ENCODE measurements around the gene TGM2.

The TGM2 gene

DNA sequence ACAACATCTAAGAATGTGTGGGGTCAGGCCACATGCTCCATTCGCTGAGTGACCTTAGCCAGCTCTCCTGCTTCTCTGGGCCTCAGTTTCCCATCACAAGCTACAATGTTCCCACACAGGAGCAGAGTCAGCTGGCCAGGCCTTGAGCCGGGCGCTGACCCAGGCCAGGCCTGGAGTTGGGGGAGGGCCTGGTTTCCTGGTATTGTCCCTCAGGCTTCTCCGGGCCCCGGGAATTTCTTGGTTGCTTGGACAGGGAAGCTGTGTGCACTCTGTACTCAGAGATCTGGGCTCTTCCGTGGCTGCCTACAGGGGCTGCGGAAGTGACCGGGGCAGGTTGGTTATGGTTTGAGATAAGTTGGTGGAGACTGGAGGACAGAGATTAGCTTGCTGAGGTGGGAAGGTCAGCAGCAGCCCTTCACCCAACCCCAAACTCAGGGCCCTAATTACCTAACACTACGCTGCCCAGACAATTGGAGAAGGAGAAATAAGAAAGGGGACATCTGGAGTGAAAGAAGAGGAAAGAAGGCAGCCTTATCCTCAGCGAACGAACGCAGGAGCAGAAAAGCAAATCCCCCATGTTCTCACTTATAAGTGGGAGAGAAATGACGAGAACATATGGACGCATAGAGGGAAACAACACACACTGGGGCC, 6.2 kb downstream of the TGM2 start:
- DNase-seq, result no peak

DNA sequence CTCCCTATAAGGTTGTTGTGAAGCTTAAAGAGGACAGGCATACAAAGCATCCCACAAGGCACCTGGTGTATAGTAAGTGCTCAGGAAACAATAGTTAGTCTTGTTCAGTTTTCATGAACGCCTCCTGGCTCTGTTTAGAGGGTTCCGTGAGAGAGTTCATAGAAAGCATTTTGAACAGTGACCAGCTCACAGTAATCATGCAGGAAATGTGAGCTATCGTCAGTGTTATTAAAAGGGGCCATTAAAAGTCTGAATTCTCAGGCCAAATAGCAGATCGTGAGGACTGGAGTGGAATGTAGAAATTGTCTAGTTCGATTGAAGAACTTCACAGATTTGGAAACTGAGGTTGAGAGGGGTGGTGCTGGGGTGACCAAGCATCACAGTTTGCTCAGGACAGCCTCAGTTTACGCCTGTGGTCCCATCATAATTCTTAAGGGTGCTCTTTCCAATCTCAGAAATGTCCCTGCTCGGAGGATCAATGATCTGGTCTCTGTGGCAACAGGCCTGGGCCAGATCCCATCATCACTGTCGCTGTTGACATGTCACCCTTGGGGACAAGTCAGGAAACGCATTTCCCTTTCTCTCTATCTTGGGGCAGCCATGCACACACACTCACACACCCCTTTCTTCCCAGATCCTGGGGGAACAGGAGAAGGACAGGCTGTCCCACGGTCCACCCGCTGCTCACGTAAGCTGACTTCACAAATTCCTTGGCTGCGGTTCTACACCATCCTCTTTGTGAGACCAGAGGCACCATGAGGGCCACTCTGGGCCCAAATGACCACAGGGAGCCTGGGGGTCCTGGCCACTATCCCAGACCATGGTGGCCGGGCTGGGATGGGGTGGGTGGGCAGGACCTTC, 7.2 kb downstream of the TGM2 start:
- no peak for DNase-seq

DNA sequence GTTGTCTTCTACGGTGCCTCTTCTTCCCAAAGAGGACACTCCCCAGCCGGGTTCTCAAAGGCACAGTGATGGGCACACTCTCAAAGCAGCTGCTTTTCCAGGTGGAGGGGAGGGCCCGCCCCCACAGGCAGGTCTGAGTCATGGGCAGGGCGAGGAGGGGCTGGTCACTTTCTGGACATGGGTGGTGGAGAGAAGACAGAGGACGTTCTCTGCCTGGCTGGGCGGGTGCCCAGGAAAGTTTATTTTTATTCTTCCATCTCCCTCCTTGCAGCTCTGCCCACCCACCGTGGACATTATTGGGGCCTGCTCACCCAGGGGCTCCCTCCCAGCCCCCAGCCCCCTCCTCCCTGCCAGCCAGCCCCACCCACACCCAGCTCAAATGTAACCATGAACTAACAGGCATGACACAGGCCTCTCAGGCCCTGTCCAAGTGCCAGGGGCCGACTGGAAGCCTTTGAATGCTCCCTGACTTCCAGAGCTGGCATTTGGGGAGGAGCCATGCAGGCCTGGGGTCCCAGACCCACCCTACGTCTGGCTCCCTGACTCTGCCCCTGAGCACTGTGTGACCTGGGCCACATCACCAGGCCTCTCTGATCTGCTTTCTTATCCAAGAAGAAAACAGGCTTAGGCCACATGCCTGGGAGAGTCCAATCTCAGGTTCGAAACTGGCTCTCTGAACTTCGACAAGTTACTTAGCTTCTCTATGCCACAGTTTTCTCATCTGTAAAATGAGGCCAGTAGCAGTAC, 8.0 kb downstream of the TGM2 start:
- DNase-seq, result no peak

DNA sequence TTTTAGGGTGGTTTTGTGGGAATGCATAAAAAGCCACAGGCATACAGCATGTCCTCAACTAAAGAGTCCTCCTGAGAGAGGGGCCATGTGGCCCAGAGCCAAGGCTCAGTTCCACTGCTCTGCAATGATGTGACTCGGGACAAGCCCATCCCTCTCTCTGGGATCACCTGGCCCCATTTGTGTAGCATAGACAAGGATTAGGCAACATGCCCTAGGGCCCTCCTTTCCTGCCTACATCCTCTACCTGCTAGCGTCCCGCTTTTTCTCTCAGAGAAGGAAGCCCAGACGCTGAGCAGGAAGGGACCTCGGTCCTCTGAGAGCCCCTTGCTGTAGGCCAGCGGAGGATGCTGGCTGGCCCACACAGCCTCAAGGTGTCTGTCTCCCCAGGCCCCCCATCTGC, 8.8 kb downstream of the TGM2 start:
- no peak for DNase-seq

DNA sequence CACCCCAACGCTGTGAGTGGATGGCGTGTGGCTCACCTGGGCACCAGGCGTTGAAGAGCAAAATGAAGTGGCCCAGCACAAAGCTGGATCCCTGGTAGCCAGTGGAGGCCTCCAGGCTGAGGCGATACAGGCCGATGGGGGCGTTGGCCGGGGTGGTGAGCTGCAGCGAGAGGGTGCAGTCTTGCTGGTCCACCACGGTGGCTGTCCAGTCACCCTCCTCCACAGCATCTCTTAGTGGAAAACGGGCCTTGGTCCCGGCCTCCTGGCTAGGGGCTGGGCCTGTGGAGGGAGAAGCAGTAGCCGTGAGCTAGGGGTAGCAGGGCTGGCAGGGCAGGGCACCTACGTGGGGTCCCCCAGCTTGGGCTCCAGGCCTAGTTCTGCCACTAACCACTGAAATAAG, 9.3 kb downstream of the TGM2 start:
- DNase-seq, result no peak

DNA sequence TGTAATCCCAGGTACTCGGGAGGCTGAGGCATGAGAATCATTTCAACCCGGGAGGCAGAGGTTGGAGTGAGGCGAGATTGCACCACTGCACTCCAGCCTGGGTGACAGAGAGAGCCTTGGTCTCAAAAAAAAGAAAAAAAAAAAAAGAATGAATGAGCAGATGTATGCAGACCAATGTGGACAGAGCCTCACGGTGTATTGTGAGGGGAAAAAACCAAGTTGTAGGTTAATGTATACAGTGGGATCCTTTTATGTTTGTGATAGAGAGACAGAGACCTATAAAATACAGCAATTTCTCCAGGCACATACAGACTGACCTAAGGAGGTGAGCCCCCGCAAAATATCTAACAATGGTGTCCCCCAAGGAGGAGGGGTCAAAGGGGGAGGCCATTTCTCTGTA, 11.7 kb downstream of the TGM2 start:
- DNase-seq, result no peak

DNA sequence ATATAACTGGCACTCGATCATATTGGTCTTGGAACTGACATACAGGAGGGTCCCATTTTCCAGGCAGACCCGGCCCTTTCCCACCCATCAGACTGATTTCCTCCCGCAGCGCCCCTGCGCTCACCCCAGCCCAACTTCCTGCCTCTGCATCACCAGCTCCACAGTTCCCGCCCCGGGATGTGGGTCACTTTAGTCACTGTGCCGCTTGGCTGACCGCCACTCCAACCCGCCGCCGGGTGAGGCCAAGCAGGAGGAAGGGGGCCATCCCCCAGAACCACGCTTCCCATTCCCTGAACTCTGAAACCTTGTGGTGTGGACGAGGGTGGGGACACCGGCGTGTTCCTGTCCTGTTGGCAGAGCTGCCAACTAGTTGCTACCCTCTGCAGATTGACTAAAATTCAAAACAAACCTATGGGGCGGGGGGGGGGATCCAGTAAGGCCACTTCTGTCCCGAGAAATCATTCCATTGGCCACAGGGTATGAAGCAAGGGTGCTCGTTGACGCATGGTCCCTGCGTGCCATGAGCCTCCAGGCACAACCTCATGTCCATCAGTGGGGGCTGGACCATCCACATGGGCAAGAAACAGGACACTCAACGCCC, 12.3 kb downstream of the TGM2 start:
- DNase-seq, result no peak

DNA sequence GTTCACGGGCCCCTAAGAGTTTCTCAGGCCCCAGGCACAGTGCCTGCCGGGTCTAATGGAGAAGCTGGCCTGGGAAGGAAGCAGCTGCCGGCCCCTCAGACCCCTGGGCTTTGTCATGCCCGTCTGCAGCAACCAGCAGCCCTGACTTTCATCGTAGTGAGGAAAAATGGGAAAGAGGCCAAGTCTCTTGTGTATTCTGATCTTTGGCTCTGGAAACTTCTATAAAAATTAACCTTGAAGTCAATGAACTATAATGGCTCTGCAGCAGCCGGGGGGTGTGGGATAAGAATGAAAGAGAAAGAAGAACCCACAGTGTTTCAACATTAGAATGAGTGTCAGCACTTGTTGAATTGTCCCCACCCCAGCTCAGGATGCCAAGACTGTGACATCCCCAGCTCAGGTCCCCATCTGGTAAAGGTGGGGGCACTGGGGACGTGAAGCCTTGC, 12.9 kb downstream of the TGM2 start:
- no peak for DNase-seq

DNA sequence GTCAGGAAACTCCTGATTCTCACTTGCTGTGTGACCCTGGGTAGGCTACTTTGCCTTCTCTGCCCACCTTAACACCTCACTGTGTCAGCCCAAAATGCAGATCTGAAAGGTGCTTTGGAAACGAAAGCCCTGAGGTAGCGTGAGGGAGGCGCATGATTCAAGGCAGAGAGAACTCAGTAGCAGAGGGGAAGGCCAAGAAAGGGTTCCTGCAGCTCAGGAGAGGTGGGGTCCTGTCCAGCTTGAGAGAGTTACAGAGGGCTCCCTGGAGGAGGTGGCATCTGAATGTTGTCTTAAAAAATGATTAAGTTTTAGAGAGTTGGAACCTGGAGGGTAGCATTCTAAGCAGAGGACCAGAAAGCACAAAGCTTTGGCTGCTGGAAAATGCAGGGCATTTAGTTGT, 13.6 kb downstream of the TGM2 start:
- no peak for DNase-seq

DNA sequence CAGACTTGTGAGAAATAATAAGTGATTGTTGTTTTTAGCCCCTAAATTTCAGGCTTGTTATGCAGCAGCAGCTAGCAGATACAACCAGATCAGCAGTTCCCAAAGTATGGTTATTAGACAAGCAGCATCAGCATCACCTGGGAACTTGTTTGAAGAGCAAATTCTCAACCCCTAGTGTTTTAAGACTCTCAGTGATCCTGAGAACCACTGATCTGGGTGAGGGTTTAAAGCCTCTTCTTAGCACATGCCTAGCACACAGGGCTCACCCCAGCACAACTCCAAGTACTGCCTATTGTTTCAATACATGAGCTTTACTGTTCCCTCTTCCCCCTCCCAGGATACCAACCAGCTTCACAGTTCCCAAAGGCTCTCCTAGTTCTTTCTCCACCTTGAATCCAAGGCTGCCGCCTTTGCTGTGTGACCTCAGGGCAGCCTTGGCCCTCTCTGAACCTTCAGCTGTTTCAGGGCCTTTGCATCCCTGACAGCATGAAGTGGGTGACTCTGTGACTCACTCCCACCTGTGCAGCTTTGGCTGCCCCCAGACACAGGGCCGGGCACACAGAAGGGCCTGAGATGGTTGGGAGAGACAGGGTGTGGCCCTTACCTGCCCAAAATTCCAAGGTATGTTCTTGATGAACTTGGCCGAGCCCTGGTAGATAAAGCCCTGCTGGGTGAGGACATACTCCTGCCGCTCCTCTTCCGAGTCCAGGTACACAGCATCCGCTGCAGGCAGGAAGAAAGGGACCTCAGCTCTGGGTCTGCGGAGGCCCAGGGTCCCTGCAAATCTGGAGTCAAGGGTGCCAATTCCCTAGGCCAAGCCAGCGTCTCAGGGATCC, 14.5 kb downstream of the TGM2 start:
- no peak for DNase-seq

DNA sequence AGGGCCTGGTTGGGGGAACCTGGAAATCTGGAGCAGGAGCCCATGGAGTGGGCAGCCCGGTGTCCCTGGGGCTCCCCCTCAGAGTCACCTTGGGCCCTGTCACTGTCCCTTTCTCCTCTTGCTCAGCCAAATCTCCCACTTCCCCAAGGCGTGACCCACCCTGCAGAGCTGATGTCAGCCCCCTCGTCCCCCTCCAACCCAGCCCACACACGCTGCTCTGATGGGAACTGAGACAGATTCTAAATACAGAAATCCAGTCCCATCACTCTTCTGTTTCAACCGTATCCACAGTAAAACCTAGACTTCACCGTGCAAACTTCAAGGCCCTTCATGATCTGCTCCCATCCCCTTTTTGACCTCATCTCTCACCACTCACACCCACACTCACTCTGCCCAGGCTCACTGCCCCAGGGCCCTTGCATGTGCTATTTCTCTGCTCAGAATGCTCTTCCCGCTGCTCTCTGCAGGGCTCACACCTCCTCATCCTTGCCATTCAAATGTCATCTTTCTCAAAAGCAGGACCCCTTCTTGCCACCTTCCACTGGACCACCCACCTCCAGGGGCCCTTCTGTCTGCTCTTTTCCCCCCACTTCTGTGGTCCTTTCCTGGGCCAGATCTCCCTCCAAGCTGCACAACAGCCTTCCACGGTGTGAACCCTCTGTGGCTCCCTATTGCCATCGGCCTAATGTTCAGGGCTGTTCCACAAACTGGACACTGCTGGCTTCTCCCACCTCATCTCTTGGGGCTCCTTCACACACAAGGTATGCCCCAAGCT, 16.6 kb downstream of the TGM2 start:
- no peak for DNase-seq

DNA sequence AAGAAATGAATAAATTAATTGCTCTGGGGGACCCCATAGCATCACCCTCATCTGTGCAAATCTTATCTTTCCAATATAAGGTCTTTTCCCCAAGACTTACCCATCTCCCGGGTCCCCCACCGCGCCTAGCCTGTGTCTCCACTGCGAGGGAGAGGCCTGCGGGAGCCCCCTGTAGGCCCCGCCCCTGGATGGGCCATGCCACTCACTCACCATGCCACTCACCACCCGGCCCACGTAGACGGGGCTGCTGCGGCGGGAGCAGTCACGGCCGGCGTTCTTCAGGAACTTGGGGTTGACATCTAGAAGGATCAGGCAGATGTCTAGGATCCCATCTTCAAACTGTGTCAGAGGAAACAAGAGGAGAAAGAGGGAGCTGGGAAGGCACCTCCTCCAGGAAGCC, 17.3 kb downstream of the TGM2 start:
- DNase-seq, result no peak

DNA sequence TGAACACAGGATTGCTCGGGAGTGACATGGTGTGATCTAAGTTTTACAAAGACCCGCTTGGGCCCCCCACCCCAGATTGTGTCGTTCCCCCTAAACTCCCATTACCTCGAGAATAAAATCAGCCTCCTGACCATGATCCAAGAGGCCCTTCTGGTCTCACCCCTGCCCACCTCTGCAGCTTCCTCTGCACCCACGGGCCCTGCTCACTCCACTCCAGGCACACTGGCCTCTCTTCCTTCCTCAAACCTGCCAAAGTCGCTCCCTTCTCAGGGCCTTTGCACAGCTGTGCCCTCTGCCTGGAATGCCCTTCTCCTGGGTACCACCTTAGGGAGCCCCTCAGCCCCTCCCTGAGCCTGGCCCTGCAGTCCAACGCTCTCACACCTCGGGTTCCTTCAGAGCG, 17.9 kb downstream of the TGM2 start:
- DNase-seq, result no peak

DNA sequence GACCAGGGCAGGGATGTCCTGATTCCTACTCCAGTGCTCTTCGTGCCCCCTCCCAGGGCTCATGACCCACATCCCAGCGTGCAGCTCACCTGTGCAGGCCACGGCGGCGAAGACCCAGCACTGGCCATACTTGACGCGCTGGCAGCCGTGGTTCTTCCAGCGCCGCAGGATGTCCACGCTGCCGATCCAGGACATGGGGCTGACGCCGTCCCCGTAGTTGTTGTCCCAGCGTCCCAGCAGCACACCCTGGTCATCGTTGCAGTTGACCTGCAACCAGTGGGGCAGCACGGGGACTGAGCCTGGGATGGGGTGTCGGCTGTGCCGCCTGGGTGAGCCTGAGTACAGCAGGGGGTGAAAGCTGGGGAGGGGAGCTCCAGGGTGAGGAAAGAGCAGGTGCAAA, 18.4 kb downstream of the TGM2 start:
- no peak for DNase-seq

DNA sequence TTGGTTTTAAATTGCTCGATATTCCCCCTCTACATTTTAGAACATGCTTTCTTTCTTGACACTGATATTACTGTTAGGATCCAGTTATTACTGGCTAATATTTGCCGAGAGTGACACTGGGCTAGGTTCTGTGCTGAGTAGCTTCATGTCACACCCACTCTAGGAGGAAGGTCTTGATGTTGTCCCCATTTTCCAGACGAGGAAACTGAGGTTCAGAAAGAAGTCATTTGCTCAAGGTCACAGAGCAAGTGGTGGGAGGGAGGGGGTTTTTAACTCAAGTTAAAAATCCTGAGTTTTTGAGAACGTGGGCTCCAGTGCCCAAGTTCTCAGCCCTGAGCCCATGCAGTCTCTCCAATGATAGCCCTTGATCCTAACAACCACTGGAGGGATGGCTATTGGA, 18.9 kb downstream of the TGM2 start:
- DNase-seq, result no peak

DNA sequence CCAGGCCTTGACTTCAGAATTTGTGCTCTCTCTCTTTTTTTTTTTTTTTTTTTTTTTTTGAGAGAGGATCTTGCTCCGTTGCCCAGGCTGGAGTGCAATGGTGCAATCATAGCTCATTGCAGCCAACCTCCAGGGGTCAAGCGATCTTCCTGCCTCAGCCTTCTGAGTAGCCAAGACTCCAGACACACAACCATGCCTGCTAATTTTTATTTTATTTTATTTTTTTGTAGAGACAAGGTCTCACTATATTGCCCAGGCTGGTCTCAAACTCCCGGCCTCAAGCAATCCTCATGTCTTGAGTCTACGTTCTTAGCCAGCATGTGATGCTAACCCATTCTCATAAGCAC, 19.4 kb downstream of the TGM2 start:
- DNase-seq, result no peak

DNA sequence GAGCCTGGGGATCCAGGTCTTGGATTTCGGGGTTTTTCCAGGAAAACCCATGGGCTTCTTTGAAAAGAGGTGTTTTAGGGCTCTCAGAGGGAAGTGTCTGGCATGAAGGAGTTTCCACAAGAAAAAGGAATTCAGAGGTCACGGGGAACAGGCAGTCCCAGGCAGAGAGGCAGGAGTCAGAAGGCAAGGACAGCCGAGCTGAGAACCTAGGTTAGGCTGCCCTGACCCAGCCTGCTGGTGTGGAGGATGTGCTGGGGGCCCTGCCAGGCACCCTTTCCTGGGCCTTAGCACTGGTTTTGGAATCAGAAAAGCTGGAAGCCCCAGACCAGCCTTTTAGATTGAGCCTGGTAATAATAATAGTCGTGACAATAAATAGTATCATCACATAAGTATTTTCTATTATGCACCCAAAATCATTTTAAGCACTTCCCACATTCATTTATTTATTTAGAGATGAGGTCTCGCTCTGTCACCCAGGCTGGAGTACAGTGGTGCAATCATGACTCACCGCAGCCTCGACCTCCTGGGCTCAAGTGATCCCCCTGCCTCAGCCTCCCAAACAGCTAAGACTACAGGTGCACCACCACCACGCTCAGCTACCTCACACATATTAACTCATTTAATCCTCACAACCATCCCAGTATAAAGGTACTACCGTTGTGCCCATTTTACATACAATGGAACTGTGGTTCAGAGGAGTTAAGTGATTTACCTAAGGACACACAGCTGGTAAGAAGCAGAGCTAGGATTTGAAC, 19.9 kb downstream of the TGM2 start:
- no peak for DNase-seq

DNA sequence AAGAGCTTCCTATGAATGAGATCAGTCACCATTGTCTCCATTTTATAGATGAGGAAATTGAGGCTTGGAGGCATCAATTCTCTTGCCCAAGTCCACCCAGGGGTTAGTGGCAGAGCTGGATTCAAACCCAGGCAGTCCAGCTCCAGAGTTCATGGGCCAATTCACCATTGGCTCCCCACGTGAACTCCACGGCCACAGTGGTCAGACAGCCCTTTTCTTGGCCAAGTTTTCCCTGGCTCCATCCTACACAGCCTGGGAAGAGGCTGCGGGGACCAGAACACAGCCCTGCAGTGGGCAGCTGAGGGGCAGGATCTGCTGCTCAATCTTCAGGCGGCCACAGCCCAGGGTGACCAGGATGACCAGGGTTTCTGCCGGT, 20.5 kb downstream of the TGM2 start:
- no peak for DNase-seq

DNA sequence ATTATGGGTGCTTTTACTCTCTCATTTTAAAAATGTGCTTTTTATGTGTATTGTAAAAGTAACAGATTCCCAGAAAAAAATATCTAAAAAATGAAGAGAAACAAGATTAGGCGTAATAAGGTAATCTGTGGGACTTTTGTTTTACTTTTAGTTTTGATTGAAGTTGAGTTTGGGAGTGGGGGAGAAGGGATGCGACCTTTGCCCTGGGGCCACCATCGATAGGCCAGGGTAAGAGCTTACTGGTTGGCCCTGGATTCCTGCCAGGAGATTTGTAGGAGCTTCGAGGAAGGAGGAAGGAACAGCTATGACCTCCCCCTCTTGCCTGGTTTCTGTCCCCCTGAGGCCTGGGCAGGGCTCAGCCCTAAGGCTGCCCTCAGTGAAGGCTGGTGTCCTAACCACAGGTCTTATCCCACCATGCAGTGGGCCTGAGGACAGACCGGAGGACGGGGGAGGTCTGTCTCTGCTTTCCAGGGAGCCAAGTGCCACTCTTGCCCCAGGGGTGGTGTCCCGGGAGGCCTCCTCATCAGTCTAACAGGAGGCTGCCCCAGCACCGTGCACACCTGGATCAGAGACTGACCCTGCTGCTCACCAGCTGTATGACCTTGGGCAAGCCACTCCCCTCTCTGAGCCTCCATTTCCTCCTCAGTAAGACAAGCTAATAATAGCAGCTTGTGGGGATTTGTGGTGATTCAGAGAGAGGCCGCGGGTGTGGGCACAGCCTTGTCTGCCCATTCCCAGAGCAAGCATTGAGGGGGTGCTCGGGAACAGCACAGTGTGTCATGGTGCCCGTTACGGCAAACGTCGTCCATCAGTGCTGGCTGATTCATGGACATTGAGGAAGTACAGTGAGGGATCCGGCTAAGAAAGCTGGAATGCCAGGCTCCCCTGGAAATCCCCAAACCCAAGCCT, 21.2 kb downstream of the TGM2 start:
- no peak for DNase-seq

DNA sequence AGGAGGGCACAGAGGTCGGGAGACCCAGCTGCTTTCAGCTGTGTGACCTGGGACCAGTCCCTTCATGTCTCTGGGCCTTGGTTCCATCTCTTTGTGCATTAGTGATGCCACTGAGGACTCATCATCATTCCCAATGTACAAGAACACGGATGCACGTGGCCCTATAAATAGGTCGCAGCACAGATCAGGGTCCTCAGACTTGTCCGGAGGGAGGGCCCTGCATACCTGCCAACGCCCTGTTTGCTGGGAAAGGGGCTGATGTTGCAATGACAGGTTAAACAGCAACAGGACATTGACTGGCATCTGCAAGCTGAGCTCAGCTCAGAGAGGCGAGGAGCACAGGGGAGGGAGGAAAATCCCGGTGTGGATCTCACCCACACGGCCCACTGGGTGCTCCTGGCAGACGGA, 21.8 kb downstream of the TGM2 start:
- DNase-seq, result no peak

All from KG1 (cell line).